NCI-H2029 (cell line): ENCODE results near the gene OTUB2.
A peak's percentile ranks its signal among the peaks of the same experiment; 100 is the strongest.

Source experiments
- DNase-seq: peaks from one replicate; lab custom pipeline; 2025; lab: John Stamatoyannopoulos, UW

The OTUB2 gene

GRCh38 chr14:94026173-94026888 is at the start of gene OTUB2:
Gene OTUB2 (plus strand): TSS chr14:94026340. CDS start chr14:94026538, 198 bp downstream.
- peak; percentile 85 for DNase-seq

GRCh38 chr14:93976477-93977057 is 49.6 kb upstream of the OTUB2 start, which contains the start of gene ASB2:
Gene ASB2 (minus strand): TSS chr14:93976570. CDS start chr14:93964539, 12,031 bp downstream.
- DNase-seq, result no peak

- no peak for DNase-seq
These were observed 49.0 kb upstream of the OTUB2 start for GRCh38 chr14:93977171-93977570.

GRCh38 chr14:93977790-93978581 is 48.2 kb upstream of the OTUB2 start:
- DNase-seq, result no peak

GRCh38 chr14:93978735-93979134 is 47.4 kb upstream of the OTUB2 start:
- no peak for DNase-seq

- DNase-seq, result no peak
These were observed 45.5 kb upstream of the OTUB2 start for GRCh38 chr14:93980456-93981201.

GRCh38 chr14:93981316-93982229 is 44.6 kb upstream of the OTUB2 start:
- DNase-seq, result no peak

- no peak for DNase-seq
These were observed 43.7 kb upstream of the OTUB2 start for GRCh38 chr14:93982230-93983007.

- no peak for DNase-seq
These were observed 42.1 kb upstream of the OTUB2 start for GRCh38 chr14:93984070-93984469.

- DNase-seq, result no peak
These were observed 41.1 kb upstream of the OTUB2 start for GRCh38 chr14:93984987-93985410.

- no peak for DNase-seq
These were observed 39.2 kb upstream of the OTUB2 start for GRCh38 chr14:93986955-93987354.

GRCh38 chr14:93987376-93987775 is 38.8 kb upstream of the OTUB2 start:
- DNase-seq, result no peak

- DNase-seq, result no peak
These were observed 38.2 kb upstream of the OTUB2 start for GRCh38 chr14:93987815-93988476.

- no peak for DNase-seq
These were observed 36.2 kb upstream of the OTUB2 start for GRCh38 chr14:93989939-93990338.

GRCh38 chr14:93991212-93991611 is 34.9 kb upstream of the OTUB2 start:
- no peak for DNase-seq

- DNase-seq, result no peak
These were observed 34.5 kb upstream of the OTUB2 start for GRCh38 chr14:93991649-93992048.

GRCh38 chr14:93993382-93993781 is 32.8 kb upstream of the OTUB2 start:
- DNase-seq, result no peak

GRCh38 chr14:93994919-93995682 is 31.0 kb upstream of the OTUB2 start:
- no peak for DNase-seq

- no peak for DNase-seq
These were observed 29.9 kb upstream of the OTUB2 start for GRCh38 chr14:93996130-93996695.
